Fibroblast of skin of abdomen (primary cell): ENCODE results near the gene NDUFA6.
"Not testable (repeated sequence)": the region's sequence is repeated elsewhere in the genome, so short reads cannot be mapped to it uniquely, and the experiment has no call there.

Experiments used
- DNase-seq: peaks from one replicate; pipeline ENCODE4 v3.0.0-alpha.2; 2013

Gene NDUFA6

DNA sequence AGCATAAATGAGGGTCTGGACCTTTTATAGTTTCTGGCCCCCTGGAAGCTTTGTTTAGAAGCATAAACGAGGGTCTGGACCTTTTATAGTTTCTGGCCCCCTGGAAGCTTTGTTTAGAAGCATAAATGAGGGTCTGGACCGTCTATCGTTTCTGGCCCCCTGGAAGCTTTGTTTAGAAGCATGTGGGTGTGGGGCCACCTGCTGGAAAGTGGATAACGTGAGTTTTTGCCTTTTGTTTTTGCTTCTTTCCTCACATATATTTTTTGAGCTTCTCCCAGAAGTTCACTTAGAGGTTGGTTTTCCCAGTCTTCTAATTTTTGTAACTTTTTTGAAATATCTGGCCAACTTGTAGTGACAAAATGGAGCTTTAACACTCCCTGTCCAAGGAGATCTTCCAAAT lies 22.2 kb upstream of the NDUFA6 start:
- not testable (repeated sequence) for DNase-seq

GRCh38 chr22:42111798-42112197 lies 21.2 kb upstream of the NDUFA6 start:
- no peak for DNase-seq

- no peak for DNase-seq
Measured at GRCh38 chr22:42108848-42109247, 18.3 kb upstream of the NDUFA6 start.

GRCh38 chr22:42104332-42104860 lies 13.8 kb upstream of the NDUFA6 start:
- not testable (repeated sequence) for DNase-seq

DNA sequence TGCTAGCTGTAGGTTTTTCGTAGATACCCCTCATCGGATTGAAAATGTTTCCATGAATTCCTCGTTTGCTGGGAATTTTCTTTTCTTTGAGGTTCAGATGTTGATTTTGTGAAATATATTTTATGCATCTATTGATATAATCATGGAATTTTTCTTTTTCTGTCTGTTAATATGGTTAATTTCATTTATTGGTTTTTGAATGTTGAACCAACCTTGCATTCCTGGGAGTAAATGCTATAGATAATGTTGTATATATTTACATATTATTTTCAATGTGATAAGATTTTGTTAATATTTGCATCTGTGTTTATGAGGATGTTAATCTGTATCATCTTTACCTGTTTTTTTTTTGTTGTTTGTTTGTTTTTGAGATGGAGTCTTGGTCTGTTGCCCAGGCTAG lies 10.6 kb upstream of the NDUFA6 start:
- DNase-seq: no peak

DNA sequence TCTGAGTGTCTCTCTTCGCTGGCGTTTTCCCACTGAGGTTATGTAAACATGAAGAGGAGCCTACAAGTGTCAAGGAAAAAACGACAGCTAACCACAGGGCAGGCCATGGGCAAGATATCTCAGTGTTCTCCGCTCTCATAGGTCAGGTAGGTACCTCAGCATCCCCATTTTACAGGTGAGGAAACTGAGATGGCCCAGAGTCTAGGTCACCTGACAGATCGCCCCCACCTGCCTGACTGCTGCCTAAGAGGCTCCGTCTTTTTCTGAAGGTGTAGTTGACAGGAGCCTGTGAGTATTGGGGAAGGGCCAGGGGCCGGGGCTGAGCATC lies 847 bp upstream of the NDUFA6 start:
- no peak for DNase-seq

DNA sequence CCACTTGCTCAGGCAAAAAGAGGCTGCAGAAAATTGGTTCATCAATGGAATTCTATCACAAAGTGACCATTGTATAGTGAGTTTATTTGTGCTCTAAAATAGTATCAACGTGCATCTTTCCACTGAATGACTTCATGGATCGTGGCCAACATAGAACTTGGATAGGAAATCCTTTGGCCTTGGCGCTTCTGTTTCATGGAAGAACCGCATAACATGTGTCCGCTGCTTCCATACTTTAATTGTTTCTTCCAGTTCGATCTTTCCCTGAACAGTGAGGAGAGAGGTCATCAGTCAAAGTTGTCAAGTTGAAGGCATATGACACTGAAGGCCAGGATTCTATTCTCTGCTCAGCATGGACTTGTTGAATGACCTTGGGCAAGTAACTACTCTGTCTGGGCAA lies 4.5 kb downstream of the NDUFA6 start:
- no peak for DNase-seq

DNA sequence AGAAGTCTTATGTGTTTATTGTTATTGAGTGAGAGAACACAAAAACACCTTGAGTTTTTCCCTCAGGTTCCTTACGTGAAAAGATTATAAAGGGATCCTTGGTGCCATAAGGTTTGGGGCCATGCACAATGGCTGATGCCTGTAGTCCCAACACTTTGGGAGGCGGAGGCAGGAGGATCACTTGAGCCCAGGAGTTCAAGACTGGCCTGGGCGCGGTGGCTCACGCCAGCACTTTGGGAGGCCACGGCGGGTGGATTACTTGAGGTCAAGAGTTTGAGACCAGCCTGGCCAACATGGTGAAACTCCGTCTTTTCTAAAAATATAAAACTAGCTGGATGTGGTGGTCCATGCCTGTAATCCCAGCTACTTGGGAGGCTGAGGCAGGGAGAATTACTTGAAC lies 5.7 kb downstream of the NDUFA6 start:
- no peak for DNase-seq

DNA sequence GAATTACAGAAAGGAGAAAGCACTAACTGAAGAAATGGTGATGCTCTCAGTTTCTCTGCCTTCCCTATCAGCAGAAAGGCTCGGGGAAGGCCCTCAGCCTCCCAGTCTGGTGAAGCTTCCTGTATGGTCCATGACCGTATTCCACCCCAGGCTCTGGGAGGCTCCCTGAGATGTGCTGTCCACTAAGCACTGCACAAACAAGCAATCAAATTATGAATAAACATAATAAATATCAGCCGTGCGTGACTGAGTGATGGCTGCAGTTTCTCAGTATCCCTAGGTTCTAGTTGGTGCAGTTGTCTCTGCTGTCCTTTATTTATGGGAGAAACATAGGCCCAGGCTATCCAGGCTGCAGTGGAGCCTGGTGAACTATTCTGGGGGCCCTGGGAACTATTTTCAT lies 7.5 kb downstream of the NDUFA6 start:
- no peak for DNase-seq

DNA sequence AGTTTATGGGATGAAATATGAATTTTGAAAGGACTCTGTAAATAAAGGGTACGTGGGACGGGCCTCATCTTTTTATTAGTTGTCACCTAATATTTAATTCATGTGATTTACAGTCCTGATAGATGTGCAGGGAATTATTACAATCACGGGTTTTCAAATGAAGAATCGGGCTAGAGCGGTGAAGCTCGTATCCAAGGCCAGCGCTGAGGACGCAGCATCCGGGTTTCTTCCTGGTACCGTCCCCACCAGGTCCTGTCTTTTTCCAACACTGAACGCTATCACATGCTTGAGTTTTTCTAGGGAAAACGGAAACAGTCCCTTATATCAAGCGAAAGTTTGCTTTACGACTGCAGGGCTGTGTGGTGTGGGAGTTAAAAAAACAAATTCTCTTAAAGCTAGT lies 10.3 kb downstream of the NDUFA6 start:
- peak; percentile 28 for DNase-seq

- DNase-seq: peak; percentile 99
Measured at GRCh38 chr22:42079319-42080251, 11.0 kb downstream of the NDUFA6 start, which contains the start of gene SMDT1. SMDT1 (plus strand) TSS chr22:42079700; CDS start chr22:42079769, 69 bp downstream.

GRCh38 chr22:42078469-42079318 lies 11.9 kb downstream of the NDUFA6 start:
- DNase-seq: no peak

DNA sequence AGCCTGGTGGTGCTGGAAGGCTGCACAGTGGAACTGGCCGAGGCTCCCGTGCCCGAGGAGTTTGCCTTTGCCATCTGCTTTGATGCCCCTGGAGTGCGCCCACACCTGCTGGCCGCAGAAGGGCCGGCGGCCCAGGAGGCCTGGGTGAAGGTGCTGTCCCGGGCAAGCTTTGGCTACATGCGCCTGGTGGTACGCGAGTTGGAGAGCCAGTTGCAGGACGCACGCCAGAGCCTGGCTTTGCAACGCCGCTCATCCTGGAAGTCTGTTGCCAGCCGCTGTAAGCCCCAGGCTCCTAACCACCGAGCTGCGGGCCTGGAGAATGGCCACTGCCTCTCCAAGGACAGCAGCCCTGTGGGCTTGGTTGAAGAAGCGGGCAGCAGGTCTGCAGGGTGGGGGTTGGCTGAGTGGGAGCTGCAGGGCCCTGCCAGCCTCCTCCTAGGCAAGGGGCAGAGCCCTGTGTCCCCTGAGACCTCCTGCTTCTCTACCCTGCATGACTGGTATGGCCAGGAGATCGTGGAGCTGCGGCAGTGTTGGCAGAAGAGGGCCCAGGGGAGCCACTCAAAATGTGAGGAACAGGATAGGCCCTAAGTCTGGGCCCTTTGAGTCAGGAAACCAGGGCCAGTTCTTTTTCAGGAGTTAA lies 13.0 kb downstream of the NDUFA6 start:
- no peak for DNase-seq

DNA sequence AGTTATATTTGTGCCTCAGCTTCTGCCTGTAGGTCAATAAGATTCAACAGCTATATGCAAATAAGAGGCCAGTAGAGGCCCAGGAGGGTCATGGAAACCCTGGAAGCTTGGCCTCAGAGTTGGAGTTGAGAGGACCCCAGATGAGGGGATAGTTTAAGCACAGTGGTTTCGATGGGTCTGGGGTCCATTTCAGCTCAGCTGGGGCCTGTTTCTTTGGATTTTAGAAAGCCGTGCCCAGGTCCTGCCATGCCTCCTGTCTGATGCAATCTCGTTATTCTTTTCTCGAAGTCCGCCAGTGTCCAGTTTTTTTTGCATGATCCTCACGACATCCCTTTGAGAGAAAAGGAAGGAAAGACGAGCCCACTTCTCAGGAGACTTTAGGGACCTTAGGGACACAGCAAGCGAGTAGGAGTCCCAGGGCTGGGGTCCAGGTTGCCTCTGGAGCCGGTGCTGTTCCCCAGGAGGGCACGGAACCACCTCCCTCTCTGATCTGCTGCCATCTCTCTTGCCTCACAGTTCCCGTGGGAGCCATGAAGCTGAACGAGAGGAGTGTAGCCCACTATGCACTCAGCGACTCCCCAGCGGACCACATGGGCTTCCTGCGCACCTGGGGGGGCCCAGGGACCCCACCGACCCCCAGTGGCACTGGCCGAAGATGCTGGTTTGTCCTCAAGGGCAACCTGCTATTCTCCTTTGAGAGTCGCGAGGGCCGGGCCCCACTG lies 13.6 kb downstream of the NDUFA6 start:
- no peak for DNase-seq

GRCh38 chr22:42074846-42075676 lies 15.5 kb downstream of the NDUFA6 start:
- no peak for DNase-seq

DNA sequence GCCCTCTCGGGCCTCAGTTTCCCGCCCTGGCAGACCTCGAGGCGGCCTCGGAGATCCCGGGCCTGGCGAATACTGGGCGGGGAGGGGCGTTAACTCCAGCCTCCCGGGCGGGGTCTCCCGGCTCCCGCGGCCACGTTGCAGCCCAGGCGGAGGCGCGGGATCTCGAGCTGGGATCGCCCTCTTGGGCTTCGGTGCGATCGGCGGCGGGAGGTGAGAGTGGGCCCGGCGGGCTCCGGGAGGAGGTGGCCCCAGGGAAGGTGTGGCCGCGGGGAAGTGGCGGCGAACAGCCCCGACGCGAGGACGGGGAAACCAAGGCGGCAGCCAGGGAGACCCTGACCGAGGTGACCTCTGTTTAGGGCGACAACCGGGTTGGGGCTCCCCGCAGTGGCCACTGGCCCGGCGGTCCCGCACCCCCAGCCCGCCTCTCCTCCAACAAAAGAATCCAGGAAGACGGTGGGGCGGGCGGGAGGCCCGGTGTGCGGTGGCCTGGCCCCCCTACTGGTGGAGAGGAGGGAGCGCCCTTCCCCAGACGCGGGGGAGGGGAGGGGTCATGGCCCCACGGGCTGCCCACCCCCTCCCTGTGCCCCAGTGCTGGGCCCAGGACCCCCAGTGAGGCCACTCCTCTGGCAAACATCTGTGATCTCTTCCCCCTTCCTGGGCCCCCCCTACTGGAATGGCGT lies 16.3 kb downstream of the NDUFA6 start, which contains the start of gene PHETA2:
TSS of gene PHETA2 (plus strand) at position 117 of the 680 bp plus-strand sequence. CDS start 3,046 bp downstream, outside the sequence.
- peak; percentile 62 for DNase-seq

- no peak for DNase-seq
Measured at GRCh38 chr22:42073621-42074041, 16.9 kb downstream of the NDUFA6 start.

- no peak for DNase-seq
Measured at GRCh38 chr22:42072606-42073330, 17.8 kb downstream of the NDUFA6 start.

DNA sequence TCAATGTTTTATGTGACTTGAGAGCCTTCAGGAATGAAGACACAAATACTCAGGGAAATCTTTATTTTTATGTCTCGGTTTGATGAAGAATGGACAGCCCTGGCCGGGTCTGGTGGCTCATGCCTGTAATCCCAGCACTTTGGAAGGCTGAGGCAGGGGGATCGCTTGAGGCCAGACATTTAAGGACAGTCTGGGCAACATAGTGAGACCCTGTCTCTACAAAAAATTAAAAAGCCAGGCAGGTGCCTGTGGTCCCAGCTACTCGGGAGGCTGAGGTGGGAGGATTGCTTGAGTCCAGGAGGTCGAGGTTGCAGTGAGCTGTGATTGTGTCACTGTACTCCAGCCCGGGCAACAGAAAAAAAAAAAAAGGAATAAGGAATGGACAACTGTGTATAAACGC lies 19.1 kb downstream of the NDUFA6 start:
- DNase-seq: not testable (repeated sequence)
